ENCODE data around the gene SUGCT.

SUGCT gene

DNA sequence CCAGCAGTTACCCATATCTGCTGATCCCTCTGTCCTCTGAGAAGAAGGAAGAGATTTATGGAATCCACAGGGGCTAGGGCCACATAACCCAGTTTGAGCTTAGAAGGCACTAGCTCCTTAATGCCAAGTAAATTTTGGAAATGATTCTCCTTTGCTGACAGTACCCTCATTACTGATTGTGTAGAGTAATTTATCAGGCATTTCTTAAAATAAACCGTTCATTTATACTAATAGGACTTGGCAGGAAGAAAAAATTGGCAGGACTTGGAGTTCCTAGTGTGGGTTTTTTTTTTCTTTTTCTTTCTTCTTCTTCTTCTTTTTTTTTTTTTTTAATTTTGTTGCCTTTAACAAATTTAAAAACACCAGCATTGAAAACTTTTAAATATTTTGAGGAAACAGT lies 645.7 kb downstream of the SUGCT start:
- Histone ChIP-seq H3K27ac (no peak overlapping the region), H4K20me1 (no peaks in the 10 kb centered on the region), H3K9me3 (no peaks in the 10 kb centered on the region), H3K27me3 (no peaks in the 10 kb centered on the region), H3K4me1 (peaks cover 42% of the 10 kb centered on the region), H3K9ac (no peak overlapping the region), H3K36me3 (no peaks in the 10 kb centered on the region), H3K4me2 (no peak overlapping the region), H3K4me3 (no peak overlapping the region)
- no peak for TF ChIP-seq Cebpa-rat (IDR thresholded peaks at IDR 0.05)

DNA sequence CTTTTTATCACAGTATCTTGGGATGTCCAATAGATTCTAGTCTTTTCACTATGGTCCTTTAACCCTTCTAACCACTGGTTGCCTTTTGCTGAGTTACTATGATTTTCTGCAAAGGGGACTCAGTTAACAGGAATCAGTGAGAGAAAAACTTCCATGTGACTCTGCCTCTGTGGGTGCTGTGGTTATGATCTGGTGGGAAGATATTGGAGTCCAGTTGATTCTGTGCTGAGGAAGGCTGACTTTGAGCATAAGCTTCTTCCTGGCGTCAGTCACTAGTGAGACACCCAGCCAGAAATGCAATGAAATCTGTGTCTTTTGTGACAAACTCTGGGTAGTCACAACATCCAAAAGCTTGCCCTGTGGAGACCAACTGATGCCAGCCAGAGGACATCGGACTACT lies 648.0 kb downstream of the SUGCT start:
- Histone ChIP-seq H3K4me1 (peaks cover 21% of the 10 kb centered on the region), H3K27me3 (no peaks in the 10 kb centered on the region), H3K36me3 (no peaks in the 10 kb centered on the region), H3K9me3 (no peaks in the 10 kb centered on the region), H3K27ac (no peak overlapping the region), H3K4me2 (peak overlapping the region; percentile 36), H3K9ac (no peak overlapping the region), H3K4me3 (no peak overlapping the region), H4K20me1 (no peaks in the 10 kb centered on the region)
- TF ChIP-seq Cebpa-rat (IDR thresholded peaks at IDR 0.05) = no peak

DNA sequence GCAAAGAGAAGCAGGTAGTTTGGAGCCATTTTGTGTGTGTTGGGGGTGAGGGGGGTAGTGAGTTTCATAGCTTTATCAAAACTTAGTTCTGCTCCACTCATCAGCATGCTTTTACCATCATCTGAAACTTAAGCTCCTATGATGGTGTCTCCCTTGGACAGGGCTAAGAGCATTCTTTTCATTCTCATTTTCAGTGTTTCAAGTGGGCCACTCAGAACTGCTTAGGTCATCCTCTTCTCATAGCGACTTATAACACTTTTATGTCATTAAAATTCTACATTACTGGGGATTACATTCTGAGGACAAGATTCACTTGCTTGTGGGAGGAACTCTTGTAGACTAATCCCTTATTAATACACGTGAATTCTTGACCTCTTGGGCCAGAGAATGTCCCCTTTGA lies 649.4 kb downstream of the SUGCT start:
- Histone ChIP-seq H3K4me3 (no peak overlapping the region), H3K36me3 (no peaks in the 10 kb centered on the region), H3K9me3 (no peaks in the 10 kb centered on the region), H3K4me1 (peaks cover 11% of the 10 kb centered on the region), H4K20me1 (no peaks in the 10 kb centered on the region), H3K4me2 (no peak overlapping the region), H3K27me3 (no peaks in the 10 kb centered on the region), H3K27ac (no peak overlapping the region), H3K9ac (no peak overlapping the region)
- no peak for TF ChIP-seq Cebpa-rat (IDR thresholded peaks at IDR 0.05)

DNA sequence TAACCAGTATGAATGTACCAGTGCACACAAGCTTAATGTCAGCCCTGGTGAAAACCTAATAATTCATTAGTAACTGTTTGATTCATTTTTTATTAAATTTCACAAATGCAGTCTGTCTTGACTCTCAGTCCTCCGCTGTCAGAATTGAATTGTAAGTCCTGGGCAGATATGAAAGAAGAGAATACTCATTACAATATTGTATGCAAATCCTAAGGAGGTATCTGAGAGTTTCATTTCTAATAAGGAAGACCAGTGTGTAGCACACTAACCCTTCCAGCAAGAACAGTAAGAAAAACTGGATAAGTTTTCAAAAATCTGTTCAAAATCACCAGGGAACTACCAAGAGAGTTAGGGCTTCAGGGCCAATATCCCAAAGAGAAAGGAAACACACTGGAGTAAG lies 652.1 kb downstream of the SUGCT start:
- Histone ChIP-seq H3K4me3 (no peak overlapping the region), H3K4me2 (no peak overlapping the region), H3K4me1 (peaks cover 15% of the 10 kb centered on the region), H3K9me3 (no peaks in the 10 kb centered on the region), H3K36me3 (no peaks in the 10 kb centered on the region), H3K27me3 (no peaks in the 10 kb centered on the region), H3K9ac (no peak overlapping the region), H3K27ac (no peak overlapping the region), H4K20me1 (no peaks in the 10 kb centered on the region)
- no peak for TF ChIP-seq Cebpa-rat (IDR thresholded peaks at IDR 0.05)

DNA sequence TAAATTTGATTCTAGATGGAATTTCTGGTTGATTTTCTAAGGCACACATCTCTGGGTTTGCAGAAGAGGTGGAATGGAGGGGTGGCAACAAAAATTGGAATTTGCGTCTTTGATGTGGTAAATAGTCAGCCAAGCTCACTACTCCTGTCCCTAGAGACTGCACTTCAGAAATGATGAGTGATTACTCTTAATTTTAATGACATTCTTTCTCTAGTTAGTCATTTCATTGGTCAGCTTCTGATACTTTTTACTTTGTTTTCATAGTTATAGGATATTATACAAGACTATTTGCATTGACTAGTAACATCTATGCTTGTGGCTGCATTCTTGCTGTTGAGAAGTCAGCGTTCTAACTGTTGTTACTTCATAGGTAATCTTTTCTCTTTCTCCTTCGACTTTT lies 658.3 kb downstream of the SUGCT start:
- Histone ChIP-seq H3K27me3 (no peaks in the 10 kb centered on the region), H3K4me3 (no peak overlapping the region), H3K4me1 (peaks cover 26% of the 10 kb centered on the region), H3K9me3 (no peaks in the 10 kb centered on the region), H3K27ac (no peak overlapping the region), H3K36me3 (no peaks in the 10 kb centered on the region), H3K9ac (no peak overlapping the region), H4K20me1 (no peaks in the 10 kb centered on the region), H3K4me2 (peak overlapping the region; percentile 46)
- TF ChIP-seq Cebpa-rat (IDR thresholded peaks at IDR 0.05) = no peak

DNA sequence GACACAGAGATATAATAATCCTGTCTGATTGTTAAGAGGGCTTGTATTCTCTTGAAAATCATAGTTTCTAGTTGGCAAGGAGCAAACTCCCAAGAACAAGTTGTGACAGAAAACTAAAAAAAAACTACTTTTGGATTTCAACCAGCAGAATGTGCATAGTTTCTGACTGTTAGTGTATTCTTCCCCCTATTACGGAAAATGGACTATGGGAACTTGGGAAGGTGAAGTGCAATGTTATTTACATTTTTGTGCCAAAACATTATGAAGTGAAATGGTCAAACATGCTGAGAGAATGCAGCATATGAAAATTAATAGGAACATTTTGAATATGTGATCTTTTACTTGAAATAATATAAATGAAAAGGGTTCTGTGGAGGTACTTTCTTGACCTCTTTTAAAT lies 660.8 kb downstream of the SUGCT start:
- Histone ChIP-seq H3K4me2 (no peak overlapping the region), H3K4me1 (peaks cover 26% of the 10 kb centered on the region), H3K4me3 (no peak overlapping the region), H3K27me3 (no peaks in the 10 kb centered on the region), H4K20me1 (no peaks in the 10 kb centered on the region), H3K9ac (no peak overlapping the region), H3K36me3 (no peaks in the 10 kb centered on the region), H3K9me3 (no peaks in the 10 kb centered on the region), H3K27ac (no peak overlapping the region)
- no peak for TF ChIP-seq Cebpa-rat (IDR thresholded peaks at IDR 0.05)

DNA sequence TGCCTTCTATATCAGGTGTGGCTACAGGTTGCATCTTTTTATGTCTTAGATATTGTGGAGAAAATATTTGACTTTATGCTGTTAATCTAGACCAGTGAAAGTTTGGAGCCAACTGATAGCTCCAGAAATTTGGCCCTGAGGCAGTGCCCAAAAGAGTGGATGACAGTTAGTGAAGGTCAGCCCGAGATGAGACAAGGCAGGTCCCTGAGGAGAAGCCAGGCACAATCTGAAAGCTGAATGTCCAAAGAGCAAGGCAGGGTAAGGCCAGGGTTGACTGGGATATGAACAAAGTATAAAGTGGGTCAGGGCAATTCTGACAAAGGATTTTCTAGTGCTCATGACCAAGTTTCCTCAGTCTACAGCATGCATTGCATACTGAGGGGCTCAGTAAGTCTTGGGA lies 661.9 kb downstream of the SUGCT start:
- Histone ChIP-seq H3K4me1 (peaks cover 24% of the 10 kb centered on the region), H3K9ac (no peak overlapping the region), H3K4me3 (no peak overlapping the region), H3K4me2 (no peak overlapping the region), H3K9me3 (no peaks in the 10 kb centered on the region), H3K36me3 (no peaks in the 10 kb centered on the region), H3K27me3 (no peaks in the 10 kb centered on the region), H4K20me1 (no peaks in the 10 kb centered on the region), H3K27ac (no peak overlapping the region)
- TF ChIP-seq Cebpa-rat (IDR thresholded peaks at IDR 0.05) = no peak

DNA sequence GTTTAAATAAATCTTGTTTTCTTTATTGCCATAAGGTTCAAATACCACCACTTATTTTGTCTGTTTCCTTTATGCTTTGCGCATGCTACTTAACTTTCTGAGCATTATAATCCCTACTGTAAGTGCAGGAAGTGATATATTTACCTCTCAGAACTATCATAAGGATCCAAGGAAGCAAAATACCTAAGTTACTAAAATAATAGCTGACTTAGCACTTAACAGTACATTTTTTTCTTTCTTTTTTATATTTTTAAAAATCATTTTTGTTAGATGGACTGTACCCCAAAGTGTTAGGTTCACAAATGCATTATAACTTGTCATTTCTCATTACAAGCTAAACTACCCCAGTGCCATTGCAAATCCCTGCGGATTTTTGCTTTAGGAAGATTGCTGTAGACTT lies 663.8 kb downstream of the SUGCT start:
- TF ChIP-seq Cebpa-rat (IDR thresholded peaks at IDR 0.05) = no peak
- no peaks in the 10 kb centered on the region for H3K9me3 ChIP-seq
- H3K4me2 ChIP-seq = no peak overlapping the region
- no peak overlapping the region for H3K4me3 ChIP-seq
- no peak overlapping the region for H3K27ac ChIP-seq
- H3K4me1 ChIP-seq = peaks cover 5% of the 10 kb centered on the region
- no peak overlapping the region for H3K9ac ChIP-seq
- no peaks in the 10 kb centered on the region for H4K20me1 ChIP-seq
- no peaks in the 10 kb centered on the region for H3K27me3 ChIP-seq
- no peaks in the 10 kb centered on the region for H3K36me3 ChIP-seq

DNA sequence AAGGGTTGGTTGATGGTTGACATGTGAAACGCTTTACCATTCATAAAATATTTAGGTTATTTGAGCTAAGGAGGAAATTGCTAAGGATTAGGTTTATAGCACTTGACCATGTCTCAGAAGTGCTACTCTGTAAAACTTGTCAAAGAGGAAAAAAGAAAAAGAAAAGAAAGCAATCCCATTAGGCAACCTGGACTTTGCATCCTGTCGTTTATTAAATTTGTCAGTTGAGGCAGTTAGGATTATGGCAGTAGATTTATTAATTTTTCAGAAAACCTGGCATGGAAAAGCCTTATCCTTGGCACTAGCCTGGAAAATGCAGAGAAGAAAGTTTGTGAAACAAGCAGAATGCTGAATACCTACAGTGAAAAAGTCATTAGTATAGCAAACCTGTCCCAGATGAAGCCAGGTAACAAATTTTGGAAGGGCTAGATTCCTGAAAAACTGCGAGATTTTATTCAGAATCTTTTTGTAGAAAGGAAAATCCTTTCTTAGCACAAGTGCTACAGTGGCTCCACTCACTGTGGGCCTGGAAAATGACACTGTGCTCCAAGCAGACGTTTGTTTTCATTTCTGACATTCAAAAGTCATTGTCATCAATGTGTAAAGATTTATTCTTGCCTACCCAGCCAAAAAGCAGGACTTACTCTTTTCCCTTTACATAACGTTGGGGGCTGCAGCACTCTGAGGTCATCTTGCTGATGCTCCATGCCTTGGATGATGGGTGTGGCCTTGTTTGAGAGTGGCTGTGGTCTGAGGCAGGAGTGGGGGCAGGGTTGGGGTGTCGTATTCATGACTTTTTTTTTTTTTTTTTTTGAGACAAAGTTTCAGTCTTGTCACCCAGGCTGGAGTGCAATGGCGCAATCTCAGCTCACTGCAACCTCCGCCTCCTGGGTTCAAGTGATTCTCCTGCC lies 664.9 kb downstream of the SUGCT start:
- no peaks in the 10 kb centered on the region for H3K4me1 ChIP-seq
- no peak overlapping the region for H3K4me2 ChIP-seq
- H3K4me3 ChIP-seq = no peak overlapping the region
- no peaks in the 10 kb centered on the region for H3K9me3 ChIP-seq
- no peak overlapping the region for H3K27ac ChIP-seq
- H3K9ac ChIP-seq = no peak overlapping the region
- H3K27me3 ChIP-seq = no peaks in the 10 kb centered on the region
- H3K36me3 ChIP-seq = no peaks in the 10 kb centered on the region
- H4K20me1 ChIP-seq = no peaks in the 10 kb centered on the region
- TF ChIP-seq Cebpa-rat (IDR thresholded peaks at IDR 0.05) = no peak

DNA sequence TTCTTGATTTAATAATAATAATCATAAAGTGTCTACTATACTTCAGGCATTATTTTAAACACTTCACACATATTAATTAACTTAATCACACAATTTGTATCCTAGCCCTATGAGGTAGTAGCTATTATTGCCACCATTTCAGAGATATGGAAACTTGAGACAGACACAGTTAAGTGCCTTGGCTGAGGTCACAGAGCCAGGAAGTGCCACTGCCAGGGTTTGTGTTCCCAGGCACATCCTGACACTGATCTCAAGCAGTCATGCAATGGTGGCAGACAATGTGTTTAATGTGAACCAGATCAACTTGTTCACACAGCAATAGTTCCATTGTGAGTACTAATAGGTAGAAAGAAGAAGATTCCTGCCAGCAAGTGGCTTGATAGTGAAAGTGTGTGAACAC lies 666.0 kb downstream of the SUGCT start:
- no peaks in the 10 kb centered on the region for H3K9me3 ChIP-seq
- no peak overlapping the region for H3K27ac ChIP-seq
- H4K20me1 ChIP-seq = no peaks in the 10 kb centered on the region
- H3K36me3 ChIP-seq = no peaks in the 10 kb centered on the region
- no peaks in the 10 kb centered on the region for H3K27me3 ChIP-seq
- TF ChIP-seq Cebpa-rat (IDR thresholded peaks at IDR 0.05) = no peak
- H3K4me3 ChIP-seq = no peak overlapping the region
- no peak overlapping the region for H3K9ac ChIP-seq
- no peak overlapping the region for H3K4me2 ChIP-seq
- H3K4me1 ChIP-seq = no peaks in the 10 kb centered on the region
